ENCODE data around the gene RIMKLB.

DNA sequence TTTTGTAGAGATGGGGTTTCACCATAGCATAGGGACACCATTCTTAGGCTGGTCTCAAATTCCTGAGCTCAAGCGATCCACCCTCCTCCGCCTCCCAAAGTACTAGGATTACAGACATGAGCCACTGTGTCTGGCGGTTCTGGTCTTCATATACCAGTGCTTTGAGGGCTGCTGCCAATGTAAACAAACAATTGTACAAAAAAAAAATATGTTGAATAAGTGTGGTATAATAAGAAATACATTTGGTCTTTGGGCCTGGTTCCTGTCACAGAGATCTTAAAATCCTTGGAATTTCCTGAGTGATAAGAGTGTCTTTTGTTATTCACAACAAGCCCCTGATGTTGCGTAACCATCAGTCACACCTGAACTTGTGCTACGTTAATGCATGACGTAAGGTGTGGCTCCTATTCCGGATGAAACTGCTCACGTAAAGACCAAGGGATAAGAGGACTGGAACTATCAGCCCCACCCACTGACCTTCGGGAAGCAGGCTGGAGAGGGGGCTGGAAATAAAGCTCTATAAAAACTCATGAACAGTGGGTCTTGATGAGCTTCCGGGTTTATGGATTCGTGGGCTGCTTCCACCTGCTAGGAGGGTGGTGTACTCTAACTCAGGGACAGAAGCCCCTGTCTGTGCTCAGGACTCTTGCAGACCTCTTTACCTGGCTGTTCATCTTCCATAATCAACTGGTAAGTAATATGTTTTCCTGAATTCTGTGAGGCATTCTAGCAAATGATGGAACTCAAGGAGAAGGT, 16.5 kb upstream of the RIMKLB start:
- TF ChIP-seq, protein P1, sequence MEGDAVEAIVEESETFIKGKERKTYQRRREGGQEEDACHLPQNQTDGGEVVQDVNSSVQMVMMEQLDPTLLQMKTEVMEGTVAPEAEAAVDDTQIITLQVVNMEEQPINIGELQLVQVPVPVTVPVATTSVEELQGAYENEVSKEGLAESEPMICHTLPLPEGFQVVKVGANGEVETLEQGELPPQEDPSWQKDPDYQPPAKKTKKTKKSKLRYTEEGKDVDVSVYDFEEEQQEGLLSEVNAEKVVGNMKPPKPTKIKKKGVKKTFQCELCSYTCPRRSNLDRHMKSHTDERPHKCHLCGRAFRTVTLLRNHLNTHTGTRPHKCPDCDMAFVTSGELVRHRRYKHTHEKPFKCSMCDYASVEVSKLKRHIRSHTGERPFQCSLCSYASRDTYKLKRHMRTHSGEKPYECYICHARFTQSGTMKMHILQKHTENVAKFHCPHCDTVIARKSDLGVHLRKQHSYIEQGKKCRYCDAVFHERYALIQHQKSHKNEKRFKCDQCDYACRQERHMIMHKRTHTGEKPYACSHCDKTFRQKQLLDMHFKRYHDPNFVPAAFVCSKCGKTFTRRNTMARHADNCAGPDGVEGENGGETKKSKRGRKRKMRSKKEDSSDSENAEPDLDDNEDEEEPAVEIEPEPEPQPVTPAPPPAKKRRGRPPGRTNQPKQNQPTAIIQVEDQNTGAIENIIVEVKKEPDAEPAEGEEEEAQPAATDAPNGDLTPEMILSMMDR (IDR thresholded peaks at IDR 0.05) = no peak
- no peak for TF ChIP-seq POLR2A (IDR thresholded peaks at IDR 0.05)
- no peak for TF ChIP-seq POLR2AphosphoS5 (IDR thresholded peaks at IDR 0.05)
- no peak for TF ChIP-seq EP300 (IDR thresholded peaks at IDR 0.05; ENCODE audit: low read depth)

Measured in transverse colon (tissue), 4 donors.